PC-9 (cell line): ENCODE results near the gene CD14.

Experiments used
- CTCF ChIP-seq: fragments of 200-600 bp; sonication (generic); conservative IDR thresholded peaks from 2 replicates; pipeline ENCODE4 v1.6.1; 2017; ENCODE audit warnings: mixed run types, antibody characterized with exemption, mild to moderate bottlenecking, moderate library complexity
- EZH2 ChIP-seq: fragments of 200-600 bp; sonication (generic); IDR thresholded peaks from 2 replicates; pipeline ENCODE4 v1.8.0; 2017; ENCODE audit warnings: antibody characterized with exemption, low read depth

GRCh38 chr5:140632366-140633020 is 482 bp downstream of the CD14 start:
- no peak for TF ChIP-seq CTCF
- no peak for TF ChIP-seq EZH2
